Stimulated activated CD4-positive, alpha-beta T cell treated with anti-CD3 and anti-CD28 coated beads, Interleukin-1b, Interleukin-23, amount 100 ng/mL, for 24 hours (primary cell): ENCODE data around the gene PRR14L.
"Not testable (repeated sequence)": the region's sequence is repeated elsewhere in the genome, so short reads cannot be mapped to it uniquely, and the experiment has no call there.

Experiments used
- DNase-seq, 4 experiments: peaks; one replicate each; pipeline ENCODE4 v3.0.0-alpha.2; 2020; ENCODE audit warnings: low read depth in 4 of 4, low spot score in 1 of 4

PRR14L gene

DNA sequence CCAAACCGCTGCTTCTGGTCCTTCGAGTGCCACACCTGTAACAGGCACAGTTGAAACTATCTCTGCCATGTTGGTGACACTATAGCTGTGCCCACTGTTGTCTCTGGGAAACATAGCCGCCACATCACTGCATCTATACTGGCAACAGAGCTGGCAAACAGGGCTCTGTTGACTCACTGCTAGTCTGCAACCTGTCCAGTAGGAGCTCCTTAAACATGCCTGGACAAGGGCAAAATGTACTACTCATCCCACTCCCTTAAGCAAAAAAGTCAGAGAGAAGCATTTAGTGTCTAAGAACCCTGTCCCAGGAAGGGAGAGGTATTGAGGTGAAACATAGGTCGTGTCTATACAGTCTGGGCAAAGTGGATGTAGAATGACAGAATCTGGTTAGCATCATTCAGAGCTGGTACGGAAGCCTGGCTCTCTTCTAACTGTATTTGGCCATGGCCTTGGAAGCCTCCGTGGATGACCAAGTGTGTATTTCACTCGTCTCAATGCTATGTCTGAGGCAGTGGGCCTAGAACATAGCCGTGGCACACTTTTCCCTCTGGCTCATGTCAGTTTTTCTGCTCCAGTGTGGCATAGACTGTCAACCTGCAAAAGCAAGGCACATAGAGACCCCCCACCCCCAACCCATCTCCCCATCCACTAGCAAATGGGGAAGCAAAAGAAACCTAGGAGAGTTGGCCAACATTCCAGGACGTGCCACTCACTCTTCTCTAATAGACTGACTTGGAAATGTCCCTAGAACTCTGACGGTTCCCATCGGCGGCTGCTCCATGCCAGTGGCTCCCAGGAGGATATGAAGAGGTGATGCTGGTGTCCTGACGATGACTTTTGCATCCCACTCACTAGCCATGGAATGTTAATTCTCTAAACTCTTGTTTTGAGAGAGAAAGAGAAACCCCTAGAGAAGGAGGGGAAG is 66.5 kb downstream of the PRR14L start:
- DNase-seq, result no peak

DNA sequence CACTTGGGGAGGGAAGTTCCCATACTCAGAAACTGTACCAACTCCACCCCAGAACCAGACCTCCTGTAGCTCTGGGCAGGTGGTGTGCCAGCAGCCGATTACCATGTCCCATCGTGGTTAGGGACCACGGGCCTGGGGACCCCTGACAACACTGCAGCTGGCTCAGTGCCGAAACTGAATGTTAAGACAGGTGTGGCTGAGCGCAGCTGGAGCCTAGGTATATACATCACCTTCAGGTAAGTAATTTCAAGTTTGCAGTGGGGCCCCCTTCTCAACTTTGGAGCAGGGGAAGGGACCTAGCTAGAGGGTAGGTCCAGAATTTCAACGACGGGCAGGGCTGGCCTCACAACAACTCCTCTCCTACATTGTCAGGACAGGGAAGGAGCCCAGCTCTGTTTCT is 67.2 kb downstream of the PRR14L start:
- DNase-seq, result no peak

DNA sequence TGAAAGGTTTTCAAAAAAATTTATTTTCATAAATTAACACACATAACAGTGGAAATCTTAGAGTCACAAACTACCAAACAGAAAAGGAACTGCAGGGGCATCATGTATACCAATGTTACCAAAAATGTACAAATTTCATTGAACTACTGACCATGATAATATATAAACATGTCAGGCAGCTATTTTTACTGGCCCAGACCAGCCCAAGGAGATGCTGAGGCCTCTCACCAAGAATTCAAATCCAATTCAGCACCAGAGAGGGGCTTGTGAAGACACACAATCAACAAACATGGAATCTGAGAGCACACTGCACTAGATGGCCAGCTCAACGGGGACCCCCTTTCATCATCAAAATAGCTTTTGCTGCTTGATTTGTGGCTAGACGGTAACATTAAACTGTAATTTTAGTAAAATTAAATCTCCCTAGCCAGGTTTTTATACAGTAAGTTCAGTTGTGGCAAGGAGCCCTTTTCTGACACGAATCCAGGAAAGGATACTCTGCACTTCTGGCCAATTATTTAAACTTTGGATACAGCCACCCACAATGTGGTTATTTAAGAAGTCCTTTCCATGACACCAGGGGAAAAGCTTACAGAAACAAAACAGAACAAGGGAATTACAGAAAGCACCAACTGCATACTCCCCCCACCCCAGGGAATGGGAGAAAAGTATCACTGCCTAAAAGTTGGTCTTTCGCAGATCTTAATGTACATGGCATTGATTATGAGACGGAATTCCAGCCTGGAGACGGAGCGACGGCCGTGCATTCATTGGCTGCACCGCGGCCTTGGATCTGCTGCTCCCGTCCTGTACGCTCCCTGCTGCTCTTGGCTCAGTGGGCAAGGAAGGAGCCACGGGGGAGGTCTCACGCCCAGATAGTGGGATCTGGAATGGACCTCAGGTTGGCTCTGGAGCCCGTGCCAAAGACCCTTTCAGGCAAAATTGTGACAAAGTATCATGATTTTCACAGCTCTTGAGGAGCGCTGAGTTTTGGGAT is 68.3 kb downstream of the PRR14L start:
- no peak for DNase-seq

DNA sequence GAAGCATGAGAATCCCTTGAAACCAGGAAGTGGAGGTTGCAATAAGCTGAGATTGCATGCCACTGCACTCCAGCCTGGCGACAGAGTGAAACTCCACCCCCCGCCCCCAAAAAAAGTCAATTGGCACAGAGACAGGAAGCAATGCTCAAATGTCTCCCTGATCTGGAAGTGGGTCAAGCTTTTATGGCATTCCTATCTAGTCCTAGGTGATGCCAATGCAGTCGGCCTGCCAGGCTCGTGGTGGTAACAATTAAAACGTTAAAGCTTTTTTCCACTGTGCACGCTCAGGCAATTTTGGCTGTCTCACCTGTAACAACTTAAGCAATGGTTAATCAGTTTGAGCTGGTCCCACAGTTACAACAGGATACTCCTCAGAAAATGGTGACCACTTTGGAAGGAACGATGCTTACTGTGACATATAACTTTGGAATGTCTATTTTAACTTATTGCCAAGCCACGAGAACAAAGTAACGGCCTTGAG is 69.0 kb downstream of the PRR14L start:
- DNase-seq, result no peak

DNA sequence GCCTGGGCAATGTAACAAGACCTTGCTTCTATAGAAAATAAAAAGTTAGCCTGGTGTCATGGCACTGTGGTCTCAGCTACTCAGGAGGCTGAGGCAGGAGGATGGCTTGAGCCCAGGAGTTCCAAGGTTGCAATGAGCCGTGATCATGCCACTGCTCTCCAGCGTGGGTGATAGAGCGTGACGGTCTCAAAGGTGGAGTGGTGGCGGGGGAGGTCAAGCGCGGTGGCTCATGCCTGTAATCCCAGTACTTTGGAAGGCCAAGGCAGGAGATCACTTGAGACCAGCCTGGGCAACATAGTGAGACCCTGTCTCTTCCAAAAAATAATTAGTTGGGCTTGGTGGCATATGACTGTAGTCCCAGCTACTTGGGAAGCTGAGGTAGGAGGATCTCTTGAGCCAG is 71.2 kb downstream of the PRR14L start:
- DNase-seq, result no peak

DNA sequence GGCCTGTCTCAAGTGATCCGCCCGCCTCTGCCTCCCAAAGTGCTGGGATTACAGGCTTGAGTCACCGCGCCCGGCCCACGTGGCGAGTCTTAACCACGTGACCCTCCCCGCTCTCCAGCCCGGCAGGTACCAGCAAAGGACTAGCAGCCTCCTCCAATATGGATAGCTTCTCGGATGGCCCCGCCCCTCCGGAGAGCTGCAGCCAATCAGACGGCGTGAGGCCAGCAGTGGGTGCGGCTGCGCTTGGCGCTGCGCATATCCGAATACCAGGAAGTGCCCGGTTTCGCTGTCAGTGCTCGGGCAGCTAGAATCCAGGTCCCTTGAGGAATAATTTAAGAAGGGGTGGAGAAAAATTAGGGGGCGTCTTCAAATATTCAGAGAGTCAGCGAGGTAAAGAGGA is 73.2 kb downstream of the PRR14L start:
- DNase-seq, result peak; percentile 72 to 92 (median 80)

DNA sequence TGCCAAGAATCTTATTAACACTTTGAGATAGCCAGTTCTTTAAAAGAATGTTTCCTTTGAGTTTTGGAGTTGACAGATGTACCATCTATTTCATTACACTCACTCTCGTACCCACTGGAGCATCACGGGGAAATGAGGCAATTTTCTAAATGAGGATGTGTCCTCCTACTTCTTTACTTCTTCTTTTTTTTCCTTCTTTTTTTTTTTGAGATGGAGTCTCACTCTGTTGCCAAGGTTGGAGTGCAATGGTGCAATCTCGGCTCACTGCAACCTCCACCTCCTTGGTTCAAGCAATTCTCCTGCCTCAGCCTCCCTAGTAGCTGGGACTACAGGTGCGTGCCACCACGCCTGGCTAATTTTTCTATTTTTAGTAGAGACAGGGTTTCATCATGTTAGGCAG is 75.7 kb downstream of the PRR14L start:
- DNase-seq, result not testable (repeated sequence)

DNA sequence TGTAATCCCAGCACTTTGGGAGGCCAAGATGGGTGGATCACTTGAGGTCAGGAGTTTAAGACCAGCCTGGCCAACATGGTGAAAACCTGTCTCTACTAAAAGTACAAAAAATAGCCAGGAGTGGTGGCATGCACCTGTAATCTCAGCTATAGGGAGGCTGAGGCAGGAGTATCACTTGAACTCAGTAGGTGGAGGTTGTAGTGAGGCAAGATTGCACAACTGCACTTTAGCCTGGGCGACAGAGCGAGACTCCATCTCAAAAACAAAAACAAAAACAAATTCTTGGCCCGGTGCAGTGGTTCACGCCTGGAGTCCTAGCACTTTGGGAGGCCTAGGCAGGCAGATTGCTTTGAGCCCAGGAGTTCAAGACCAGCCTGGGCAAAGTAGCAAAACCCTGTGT is 81.1 kb downstream of the PRR14L start:
- not testable (repeated sequence) for DNase-seq

DNA sequence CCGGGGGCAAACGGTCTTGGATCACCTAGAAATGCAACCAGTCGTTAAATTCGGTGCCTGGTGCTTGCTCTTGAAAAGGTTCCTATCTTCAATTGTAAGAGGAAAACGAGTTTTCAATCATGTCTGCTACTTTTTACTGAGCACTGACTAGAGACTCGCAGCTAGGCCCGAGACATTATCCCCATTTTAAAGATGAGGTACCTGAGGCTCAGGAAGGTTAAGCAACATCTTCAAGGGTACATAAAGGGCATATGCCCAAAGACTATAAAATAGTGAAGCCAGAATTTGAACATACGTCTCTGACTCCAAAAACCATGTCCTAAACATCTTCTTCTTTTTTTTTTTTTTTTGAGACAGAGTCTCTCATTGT is 87.3 kb downstream of the PRR14L start:
- no peak for DNase-seq

DNA sequence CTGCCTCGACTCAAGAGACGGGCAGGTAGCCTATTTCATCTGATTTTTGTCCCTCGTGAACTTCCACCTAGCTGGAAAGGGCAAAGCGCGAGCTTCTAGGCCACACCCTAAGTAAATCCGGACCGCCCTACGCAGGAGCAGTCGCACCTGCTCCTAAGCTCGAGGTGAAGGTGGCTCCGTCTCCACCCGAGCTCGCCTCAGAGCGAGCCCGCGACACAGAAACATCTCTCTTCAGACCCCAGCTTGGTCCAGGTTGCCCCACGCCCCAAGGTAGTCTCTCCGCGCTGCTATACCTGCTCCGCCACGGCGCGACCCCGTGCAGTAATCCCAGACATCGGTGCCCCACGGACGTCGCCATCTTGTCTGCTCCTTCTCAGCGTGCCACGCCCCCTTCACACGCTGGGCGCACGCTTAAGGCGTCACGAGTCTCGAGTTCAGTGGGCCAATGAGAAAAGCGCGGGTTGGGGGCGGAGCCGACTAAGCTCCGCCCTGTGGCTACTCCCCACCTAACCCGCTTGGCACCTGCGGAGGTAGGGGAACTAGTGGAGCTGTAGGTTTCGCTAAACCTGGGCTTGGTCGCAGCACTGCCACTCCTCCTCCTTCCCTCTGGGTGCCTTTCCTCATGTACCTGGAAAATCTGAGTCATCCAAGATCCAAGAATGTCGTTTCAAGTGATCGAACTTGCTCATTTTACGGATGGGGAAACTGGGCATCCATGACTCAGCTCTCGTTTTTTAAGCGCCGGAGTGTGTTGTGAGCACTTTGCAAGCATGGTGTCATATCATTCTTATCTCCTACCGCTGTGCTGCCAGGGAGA is 87.9 kb downstream of the PRR14L start, which contains the start of gene PISD:
Gene PISD (minus strand): TSS at position 365 of the 817 bp plus-strand sequence. CDS start 7 bp downstream, at position 358.
- peak; percentile 90 to 95 (median 94) for DNase-seq

DNA sequence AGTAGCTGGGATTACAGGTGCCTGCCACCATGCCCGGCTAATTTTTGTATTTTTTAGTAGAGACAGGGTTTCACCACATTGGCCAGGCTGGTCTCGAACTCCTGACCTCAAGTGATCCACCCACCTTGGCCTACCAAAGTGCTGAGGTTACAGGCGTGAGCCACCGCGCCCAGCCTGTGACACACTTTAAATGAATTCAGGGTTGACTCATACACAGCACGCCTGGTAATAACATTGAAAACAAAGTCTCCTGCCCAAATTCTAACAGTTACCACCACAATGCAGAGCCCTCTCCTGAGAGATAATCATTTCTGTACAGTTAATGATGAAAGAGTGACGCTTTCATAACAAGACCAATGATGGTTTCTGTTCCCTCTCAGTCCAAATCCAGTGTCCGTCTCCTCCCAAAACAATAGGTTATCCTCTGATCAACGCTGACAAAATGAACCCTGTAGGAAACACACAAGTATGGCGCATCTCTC is 89.0 kb downstream of the PRR14L start:
- DNase-seq, result peak in 2 of 4 experiments; percentile 14 to 45

DNA sequence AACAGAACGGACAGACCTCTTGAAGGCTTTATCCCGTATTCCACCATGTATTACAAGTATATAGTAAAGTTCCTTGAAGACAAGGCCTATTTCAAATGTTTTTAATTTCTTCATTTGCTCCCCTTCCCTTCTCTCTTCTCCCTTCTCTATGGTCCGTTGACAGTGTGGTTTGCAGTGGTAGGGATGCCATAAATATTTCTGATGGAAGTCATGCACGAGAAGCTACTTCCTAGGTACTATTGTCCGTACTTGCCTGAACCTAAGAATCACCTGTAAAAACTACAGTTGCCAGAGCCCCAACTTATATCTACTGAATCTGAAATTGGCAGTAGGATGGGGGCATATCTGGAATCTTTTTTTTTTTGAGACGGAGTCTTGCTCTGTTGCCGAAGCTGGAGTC is 90.7 kb downstream of the PRR14L start:
- DNase-seq, result no peak

DNA sequence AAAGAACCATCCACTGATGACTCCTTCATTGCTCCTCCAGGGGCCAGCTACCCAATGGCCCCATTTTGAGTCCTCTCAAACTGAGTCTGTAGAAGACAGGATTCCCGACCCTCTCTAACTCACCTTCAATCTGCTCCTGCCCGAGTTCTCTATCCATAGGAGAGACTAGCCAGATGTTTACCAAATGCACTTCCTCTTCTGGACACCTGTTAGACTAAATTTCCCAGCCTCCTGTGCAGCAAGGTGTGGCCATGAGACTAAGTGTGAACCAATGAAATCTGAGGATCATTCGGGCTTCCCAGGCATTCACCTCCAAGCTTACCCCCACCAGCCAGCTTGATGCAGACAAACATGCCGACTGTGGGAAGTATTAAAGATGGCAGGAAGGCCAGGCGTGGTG is 95.5 kb downstream of the PRR14L start:
- no peak for DNase-seq

DNA sequence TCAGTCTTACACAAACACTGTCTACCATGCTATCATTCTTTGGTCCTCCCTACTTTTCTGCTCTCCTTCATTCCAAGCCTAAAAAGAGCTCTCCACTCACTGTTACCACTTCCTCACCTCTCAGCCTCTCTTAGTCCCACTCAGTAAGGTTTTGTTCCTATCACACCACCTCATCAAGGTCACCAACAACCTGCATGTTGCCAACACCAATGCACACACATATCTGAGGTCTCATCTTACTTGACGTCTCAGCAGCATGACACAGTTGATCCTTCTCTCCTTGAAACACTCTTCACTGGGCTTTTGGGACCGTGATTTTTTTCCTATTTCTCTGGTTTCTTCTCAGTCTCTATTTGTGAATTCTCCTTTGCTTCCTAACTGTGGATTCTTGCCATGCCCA is 96.0 kb downstream of the PRR14L start:
- DNase-seq, result no peak

DNA sequence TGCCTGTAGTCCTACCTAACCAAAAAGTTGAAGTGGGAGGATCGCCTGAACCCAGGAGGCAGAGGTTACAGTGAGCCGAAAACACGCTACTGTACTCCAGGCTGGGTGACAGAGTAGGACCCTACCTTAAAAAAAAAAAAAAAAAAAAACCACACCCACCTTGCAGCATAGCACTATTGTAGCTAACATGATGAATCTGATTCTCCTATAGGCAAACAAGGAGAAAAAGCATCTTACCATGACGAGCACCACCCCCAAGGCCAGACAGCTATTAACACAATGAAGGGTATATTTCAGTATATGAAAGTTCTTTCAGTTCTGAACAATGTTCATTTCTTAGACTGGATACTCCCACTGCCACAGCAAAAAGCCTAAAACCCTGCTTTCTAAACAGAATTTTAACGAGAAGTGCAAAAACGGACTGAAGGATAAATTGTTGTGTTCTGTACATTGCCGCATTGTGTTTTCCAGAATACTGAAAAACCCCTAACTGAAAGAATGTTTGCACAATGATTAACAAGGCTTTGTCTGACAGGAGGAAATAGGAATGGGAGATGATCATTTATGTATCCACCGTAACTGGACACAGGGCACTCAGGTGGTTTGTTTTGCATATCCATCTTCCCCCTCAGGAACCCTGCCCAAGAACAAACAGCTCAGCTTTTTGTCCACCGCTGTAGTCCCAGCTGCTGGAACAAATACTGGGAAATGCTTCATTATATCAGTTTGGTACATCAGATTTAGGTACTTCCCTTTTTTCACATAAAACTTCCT is 96.8 kb downstream of the PRR14L start:
- DNase-seq, result no peak

DNA sequence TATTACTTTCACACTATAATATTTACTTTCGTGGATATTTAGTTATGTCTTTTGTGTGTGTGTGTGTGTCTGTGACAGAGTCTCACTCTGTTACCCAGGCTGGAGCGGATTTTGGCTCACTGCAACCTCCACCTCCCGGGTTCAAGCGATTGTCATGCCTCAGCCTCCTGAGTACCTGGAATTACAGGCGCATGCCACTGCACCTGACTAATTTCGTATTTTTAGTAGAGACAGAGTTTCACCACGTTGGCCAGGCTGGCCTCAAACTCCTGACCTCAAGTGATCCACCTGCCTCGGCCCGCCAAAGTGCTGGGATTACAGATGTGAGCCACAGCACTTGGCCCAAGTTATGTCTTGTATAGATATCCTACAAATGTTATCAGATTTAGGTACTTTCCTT is 97.8 kb downstream of the PRR14L start:
- DNase-seq, result no peak

DNA sequence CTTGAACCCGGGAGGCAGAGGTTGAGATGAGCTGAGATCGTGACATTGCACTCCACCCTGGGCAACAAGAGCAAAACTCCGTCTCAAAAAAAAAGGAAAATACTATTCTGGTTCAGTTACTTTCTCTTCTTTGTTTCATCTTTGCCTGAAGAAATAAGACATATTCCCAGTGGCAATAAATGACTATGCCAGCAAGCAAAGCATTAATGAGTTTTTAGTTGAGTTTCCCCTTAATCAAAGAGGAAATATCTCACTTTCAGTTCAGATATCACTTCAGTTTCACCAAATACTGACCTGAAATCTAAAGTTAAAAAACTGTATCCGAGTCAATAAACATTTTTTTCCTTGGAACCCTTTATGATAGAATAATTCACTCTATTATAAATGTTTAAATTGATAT is 98.3 kb downstream of the PRR14L start:
- DNase-seq, result no peak

DNA sequence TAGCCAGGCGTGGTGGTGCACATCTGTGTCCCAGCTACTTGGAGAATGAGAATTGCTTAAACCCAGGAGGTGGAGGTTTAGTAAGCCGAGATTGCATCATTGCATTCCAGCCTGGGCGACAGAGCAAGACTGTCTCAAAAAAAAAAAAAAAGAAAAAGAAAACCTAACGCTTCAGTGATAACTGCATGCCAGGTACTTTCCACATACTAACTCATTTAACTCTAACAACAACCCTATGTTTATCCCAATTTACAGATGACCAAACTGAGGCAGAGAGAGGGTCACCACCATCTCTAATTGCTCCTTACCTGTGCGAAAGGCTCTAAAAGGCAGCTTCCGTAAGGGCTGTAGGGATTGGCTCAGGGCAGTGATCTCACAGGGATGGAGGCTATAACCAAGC is 99.5 kb downstream of the PRR14L start:
- no peak for DNase-seq

DNA sequence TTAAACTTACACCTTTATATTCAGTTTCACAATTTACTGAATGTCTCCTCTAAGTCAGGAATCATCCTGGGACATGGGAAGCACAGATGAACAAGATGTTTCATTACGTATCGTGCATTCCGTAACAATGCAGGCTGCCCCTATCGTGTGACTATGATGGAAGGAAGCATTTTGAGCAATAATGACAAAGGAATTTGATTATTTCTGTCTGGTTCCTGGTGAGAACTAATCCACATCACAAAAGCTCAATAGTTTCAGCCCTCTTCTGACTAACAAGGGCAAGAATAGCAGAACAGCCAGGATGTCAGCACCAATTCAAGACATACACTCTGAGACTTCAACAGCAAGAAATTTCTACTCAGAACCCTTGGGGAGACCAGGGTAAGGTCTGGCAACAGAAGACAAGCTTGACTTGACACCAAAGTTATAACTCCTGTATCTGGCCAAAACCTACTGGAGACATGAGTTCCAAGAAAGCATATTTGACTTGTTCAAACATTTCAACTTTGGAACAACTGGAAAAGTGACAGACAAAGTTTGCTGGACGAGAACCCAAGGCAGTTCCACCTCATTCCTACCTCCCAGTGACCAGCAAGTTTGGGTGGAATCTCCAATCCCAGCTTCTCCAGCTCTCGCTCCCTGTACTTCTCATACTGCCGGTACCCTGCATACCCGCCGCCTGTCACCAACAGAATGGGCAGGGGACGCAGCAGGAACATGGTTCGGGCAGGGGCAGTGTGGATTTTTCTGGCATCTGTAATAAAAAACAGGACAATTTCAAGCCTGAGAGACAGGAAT is 102.2 kb downstream of the PRR14L start:
- no peak for DNase-seq
